OCI-LY7 (cell line): ENCODE measurements around the gene RPUSD3. TPM values are rescaled to one million over a fixed set of nuclear protein-coding genes. Genes with fewer than 3 reads are reported as not detected.
A peak's percentile ranks its signal among the peaks of the same experiment; 100 is the strongest.

Experiments used
- BruUV-seq: library from RNA; stranded (reverse); fragments of 400-500 nt; replicated peaks from 2 replicates; lab custom pipeline; 2021; lab: Mats Ljungman, UMichigan
- CTCF ChIA-PET: fragments of 300-600 bp; sonication (Branson Sonifier 250); formaldehyde crosslinking; loops from one replicate; lab custom pipeline; 2022; ENCODE audit warnings: antibody characterized with exemption; ENCODE audit not compliant: unreplicated experiment; lab: Charles Lee
- POLR2A ChIA-PET: fragments of 300-600 bp; sonication (Branson Sonifier 250); formaldehyde crosslinking; loops from one replicate; lab custom pipeline; 2022; ENCODE audit warnings: antibody characterized with exemption; lab: Charles Lee
- DNase-seq: peaks from one replicate; pipeline ENCODE4 v3.0.0-alpha.2; 2015; ENCODE audit warnings: low spot score
- H2AFZ ChIP-seq: fragments of 200-600 bp; sonication (generic), shearing (Covaris generic); 2 replicates; pipeline ENCODE4 v1.6.1; 2014; ENCODE audit warnings: mild to moderate bottlenecking, antibody characterized with exemption, low read length, moderate library complexity
- H3K27ac ChIP-seq: fragments of 200-600 bp; sonication (generic); 2 replicates; pipeline ENCODE4 v1.5.1; 2014; ENCODE audit warnings: mixed run types, low read depth, mild to moderate bottlenecking, moderate library complexity, low read length, inconsistent platforms; ENCODE audit not compliant: poor library complexity, severe bottlenecking
- H3K36me3 ChIP-seq: fragments of 200-600 bp; sonication (generic); 2 replicates; pipeline ENCODE4 v1.6.1; 2014; ENCODE audit warnings: mild to moderate bottlenecking, antibody characterized with exemption, low read length, moderate library complexity, mixed read lengths; ENCODE audit not compliant: insufficient read depth
- H3K4me1 ChIP-seq: fragments of 200-600 bp; sonication (generic); 2 replicates; pipeline ENCODE4 v1.5.1; 2014; ENCODE audit warnings: mild to moderate bottlenecking, low read length; ENCODE audit not compliant: insufficient read depth, poor library complexity, severe bottlenecking
- H3K4me2 ChIP-seq: fragments of 200-600 bp; sonication (generic); 2 replicates; pipeline ENCODE4 v1.6.1; 2014; ENCODE audit warnings: mild to moderate bottlenecking, low read length
- H3K4me3 ChIP-seq: fragments of 200-600 bp; sonication (generic); 2 replicates; pipeline ENCODE4 v1.5.1; 2014; ENCODE audit warnings: mild to moderate bottlenecking, low read depth, low read length; ENCODE audit not compliant: poor library complexity, severe bottlenecking
- H3K79me2 ChIP-seq: fragments of 200-600 bp; sonication (generic); 2 replicates; pipeline ENCODE4 v1.6.1; 2016; ENCODE audit warnings: low read depth, mild to moderate bottlenecking, low read length, moderate library complexity, mixed read lengths; ENCODE audit not compliant: insufficient read depth
- H3K9me2 ChIP-seq: fragments of 200-600 bp; sonication (generic); 2 replicates; pipeline ENCODE4 v1.6.1; 2016; ENCODE audit warnings: mild to moderate bottlenecking, low read length, mixed read lengths; ENCODE audit not compliant: insufficient read depth
- H3K9me3 ChIP-seq: fragments of 200-600 bp; sonication (generic); 2 replicates; pipeline ENCODE4 v1.6.1; 2014; ENCODE audit warnings: mild to moderate bottlenecking, mixed run types, low read length, mixed read lengths
- H4K20me1 ChIP-seq: fragments of 200-600 bp; sonication (generic); 2 replicates; pipeline ENCODE4 v1.6.1; 2014; ENCODE audit warnings: mild to moderate bottlenecking, antibody characterized with exemption, low read length, moderate library complexity, mixed read lengths; ENCODE audit not compliant: insufficient read depth
- CTCF ChIP-seq: fragments of 200-600 bp; sonication (generic); conservative IDR thresholded peaks from 2 replicates; pipeline ENCODE4 v1.5.1; 2014; ENCODE audit warnings: mild to moderate bottlenecking, antibody characterized with exemption, low read length, moderate library complexity, mixed read lengths
- EZH2phosphoT487 ChIP-seq: fragments of 200-600 bp; sonication (generic); IDR thresholded peaks from 2 replicates; pipeline ENCODE4 v1.6.1; 2018; ENCODE audit warnings: low read depth, borderline replicate concordance, mild to moderate bottlenecking, mixed run types, antibody characterized with exemption, low read length, moderate library complexity, mixed read lengths
- intact Hi-C: fragments of 100-400 bp; cut with micrococcal nuclease; formaldehyde crosslinking; loops from one replicate; pipeline ENCODE4 v1.10.0; 2022; ENCODE audit not compliant: unreplicated experiment
- total RNA-seq, 2 experiments: library from RNA; depleted of rRNA in 1 of 2; stranded (reverse); fragments of >200 nt in 1 of 2; shearing (Covaris generic) in 1 of 2; gene quantifications; 2 replicates each; pipeline ENCODE4 v1.2.3, GENCODE V29; 2014 to 2022

RPUSD3 gene
- total RNA-seq, 2 experiments from 2014 or later, result 44.2 to 59.2 TPM

- Histone ChIP-seq H3K27ac (no peak overlapping the region), H3K4me1 (no peaks in the 10 kb centered on the region), H3K9me2 (no peaks in the 10 kb centered on the region), H3K9me3 (no peaks in the 10 kb centered on the region), H3K79me2 (no peaks in the 10 kb centered on the region), H4K20me1 (no peaks in the 10 kb centered on the region), H3K4me3 (no peak overlapping the region), H3K36me3 (no peaks in the 10 kb centered on the region), H2AFZ (no peak overlapping the region), H3K4me2 (no peak overlapping the region)
- BruUV-seq, result no TSS peak
- TF ChIP-seq EZH2phosphoT487 (no peak), CTCF (no peak)
- ChIA-PET POLR2A (interaction anchor here (0.6 to 2.3 kb wide), 6 partner anchors 12 to 396 kb away, joined by 3 to 6 read pairs (median 3); no protein-coding TSS in a partner anchor), CTCF (no interaction called here)
- no peak for DNase-seq
- intact Hi-C loops, result no loop called here
These were observed 40.1 kb upstream of the RPUSD3 start for GRCh38 chr3:9883706-9884554.

- intact Hi-C loops, result no loop called here
- peak; percentile 17 for DNase-seq
- BruUV-seq, result no TSS peak
- no peaks in the 10 kb centered on the region for H3K79me2 ChIP-seq
- H3K4me2 ChIP-seq, result no peak overlapping the region
- H3K9me2 ChIP-seq, result no peaks in the 10 kb centered on the region
- ChIA-PET CTCF (no interaction called here), POLR2A (interaction anchor here (2.8 kb wide), 1 partner anchor 9 kb away, joined by 17 read pairs; the partner anchor contains the start of gene JAGN1)
- no peak overlapping the region for H3K4me3 ChIP-seq
- no peaks in the 10 kb centered on the region for H3K9me3 ChIP-seq
- no peaks in the 10 kb centered on the region for H3K36me3 ChIP-seq
- no peaks in the 10 kb centered on the region for H3K4me1 ChIP-seq
- no peak for TF ChIP-seq CTCF
- no peak for TF ChIP-seq EZH2phosphoT487
- H3K27ac ChIP-seq, result no peak overlapping the region
- no peak overlapping the region for H2AFZ ChIP-seq
- H4K20me1 ChIP-seq, result no peaks in the 10 kb centered on the region
These were observed 37.6 kb upstream of the RPUSD3 start for GRCh38 chr3:9881441-9881840.
